Measurements from ENCODE around the gene C6orf52.

- TF ChIP-seq ARNT (IDR thresholded peaks at IDR 0.05) = no peak
- no peak for TF ChIP-seq FOXA1 (IDR thresholded peaks at IDR 0.05)
- no peak for TF ChIP-seq ELF4 (IDR thresholded peaks at IDR 0.05)
- TF ChIP-seq ZNF384 (IDR thresholded peaks at IDR 0.05) = no peak
- TF ChIP-seq SP1 (IDR thresholded peaks at IDR 0.05) = no peak
- TF ChIP-seq HDGF (IDR thresholded peaks at IDR 0.05; ENCODE audit: borderline replicate concordance) = no peak
- no peak for TF ChIP-seq FOXK2 (IDR thresholded peaks at IDR 0.05)
Measured at GRCh38 chr6:10640412-10640811, 54.0 kb downstream of the C6orf52 start.

Measured in HEK293T (cell line).